Upper lobe of left lung (tissue), 4 donors: ENCODE measurements around the gene NIN.

Experiments used
- CTCF ChIP-seq, 6 experiments: fragments of 450-650 bp in 4 of 6; fragments of 200-600 bp in 2 of 6; sonication (generic) in 2 of 6; IDR thresholded peaks; one replicate each; pipeline ENCODE4 v1.5.1; 2016 to 2019; ENCODE audit warnings: antibody characterized with exemption in 6 of 6
- EP300 ChIP-seq, 4 donors: sonication (generic); formaldehyde crosslinking; IDR thresholded peaks; one replicate each; pipeline ENCODE4 v1.5.1; 2017; ENCODE audit warnings: antibody characterized with exemption in 4 of 4, control low read depth in 2 of 4
- POLR2A ChIP-seq, 4 donors: fragments of 450-650 bp; IDR thresholded peaks; one replicate each; pipeline ENCODE4 v1.5.1; 2016 to 2017; ENCODE audit warnings: antibody characterized with exemption in 4 of 4, mild to moderate bottlenecking in 2 of 4

- TF ChIP-seq EP300 (IDR thresholded peaks at IDR 0.05): no peak
- TF ChIP-seq POLR2A (IDR thresholded peaks at IDR 0.05): no peak
- no peak for TF ChIP-seq CTCF (IDR thresholded peaks at IDR 0.05)
These were observed 80.6 kb downstream of the NIN start for GRCh38 chr14:50750323-50750722.
